CD8-positive, alpha-beta memory T cell (primary cell): ENCODE results near the gene SLC25A17. TPM values are rescaled to one million over a fixed set of nuclear protein-coding genes. Genes with fewer than 3 reads are reported as not detected.
"Not testable (repeated sequence)": the region's sequence is repeated elsewhere in the genome, so short reads cannot be mapped to it uniquely, and the experiment has no call there.

Experiments used
- CTCF ChIA-PET: fragments of 350-600 bp; sonication (Branson Sonifier 250); formaldehyde crosslinking; loops from one replicate; lab custom pipeline; 2021; ENCODE audit warnings: antibody characterized with exemption; lab: Charles Lee
- POLR2A ChIA-PET: fragments of 350-600 bp; sonication (Branson Sonifier 250); formaldehyde crosslinking; loops from one replicate; lab custom pipeline; 2021; ENCODE audit warnings: antibody characterized with exemption; lab: Charles Lee
- DNase-seq, 5 donors: peaks; one replicate each; pipeline versions ENCODE4 v3.0.0 to v3.0.0-alpha.2; 2020 to 2022; ENCODE audit warnings: mixed read lengths in 1 of 5
- H3K27ac ChIP-seq: one replicate; pipeline ENCODE4 v1.7.0; 2013; ENCODE audit warnings: low read depth, mild to moderate bottlenecking, low read length, moderate library complexity
- H3K27me3 ChIP-seq: 2 replicates; pipeline ENCODE4 v1.7.0; 2013; ENCODE audit warnings: low read length, mild to moderate bottlenecking; ENCODE audit not compliant: insufficient read depth, poor library complexity, severe bottlenecking
- H3K36me3 ChIP-seq: 2 replicates; pipeline ENCODE4 v1.7.0; 2013; ENCODE audit warnings: mild to moderate bottlenecking, low read length, moderate library complexity; ENCODE audit not compliant: insufficient read depth
- H3K4me1 ChIP-seq: 2 replicates; pipeline ENCODE4 v1.7.0; 2013; ENCODE audit warnings: mild to moderate bottlenecking, low read length, moderate library complexity; ENCODE audit not compliant: insufficient read depth
- H3K4me3 ChIP-seq: 2 replicates; pipeline ENCODE4 v1.7.0; 2013; ENCODE audit warnings: mild to moderate bottlenecking, low read length
- H3K9me3 ChIP-seq: 2 replicates; pipeline ENCODE4 v1.7.0; 2013; ENCODE audit warnings: mild to moderate bottlenecking, low read length
- H3K27ac Mint-ChIP-seq, 8 donors: one replicate each; pipeline ENCODE4 v1.8.0; 2020 to 2021; ENCODE audit warnings: mixed read lengths in 8 of 8, mild to moderate bottlenecking in 6 of 8, inconsistent platforms in 3 of 8, moderate library complexity in 3 of 8
- H3K27me3 Mint-ChIP-seq, 2 donors: one replicate each; pipeline ENCODE4 v1.8.0; 2020 to 2021; ENCODE audit warnings: mixed read lengths in 2 of 2, mild to moderate bottlenecking in 1 of 2, moderate library complexity in 1 of 2
- H3K36me3 Mint-ChIP-seq, 3 donors: one replicate each; pipeline ENCODE4 v1.8.0; 2020 to 2021; ENCODE audit warnings: mixed read lengths in 3 of 3, inconsistent platforms in 1 of 3, mild to moderate bottlenecking in 1 of 3
- H3K4me1 Mint-ChIP-seq, 3 donors: one replicate each; pipeline ENCODE4 v1.8.0; 2020 to 2021; ENCODE audit warnings: mixed read lengths in 3 of 3, inconsistent platforms in 1 of 3, mild to moderate bottlenecking in 1 of 3
- H3K4me3 Mint-ChIP-seq, 7 donors: one replicate each; pipeline ENCODE4 v1.8.0; 2020 to 2021; ENCODE audit warnings: mixed read lengths in 7 of 7, mild to moderate bottlenecking in 6 of 7, moderate library complexity in 4 of 7, inconsistent platforms in 2 of 7
- H3K9me3 Mint-ChIP-seq, 5 donors: one replicate each; pipeline ENCODE4 v1.8.0; 2020 to 2022; ENCODE audit warnings: mixed read lengths in 5 of 5, mild to moderate bottlenecking in 3 of 5, moderate library complexity in 2 of 5, inconsistent platforms in 1 of 5
- polyA plus RNA-seq: library from polyadenylated mRNA; unstranded; fragments of 300-500 nt; fragmentation: Illumina TruSeq; gene quantifications from one replicate; pipeline ENCODE4 v1.2.3, GENCODE V29; 2021
- total RNA-seq, 2 experiments: library from RNA; stranded (reverse); gene quantifications; one replicate each; pipeline ENCODE4 v1.2.3, GENCODE V29; 2021

The SLC25A17 gene
- total and polyA plus RNA-seq, 3 experiments from 2014 or later, result 17.6 to 35.1 (median 31.4) TPM

DNA sequence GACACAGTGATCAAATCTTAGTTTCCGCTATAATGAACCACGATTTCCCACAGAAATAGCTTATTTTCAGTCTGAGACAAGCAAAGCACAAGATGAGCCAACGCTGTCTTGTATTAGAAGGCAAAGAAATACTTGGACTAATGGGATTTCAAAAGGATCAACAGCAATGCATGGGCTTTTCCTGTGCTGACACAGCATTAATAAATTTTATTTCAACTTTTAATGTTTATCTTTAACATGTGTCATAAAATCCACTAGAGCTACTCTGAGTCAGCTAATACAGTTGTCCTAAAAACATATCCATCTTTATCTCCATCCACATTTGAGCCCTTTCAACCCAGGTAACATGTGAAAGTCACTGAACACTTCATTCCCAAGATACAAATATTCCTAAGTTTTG lies 15.5 kb upstream of the SLC25A17 start:
- Histone ChIP-seq H3K4me3 (no peak overlapping the region), H3K27me3 (no peaks in the 10 kb centered on the region), H3K27ac (no peak overlapping the region), H3K9me3 (no peaks in the 10 kb centered on the region), H3K36me3 (peaks cover 50% of the 10 kb centered on the region), H3K4me1 (no peaks in the 10 kb centered on the region)
- Mint-ChIP-seq H3K27me3 (no peaks in the 10 kb centered on the region), H3K9me3 (no peaks in the 10 kb centered on the region), H3K4me3 (no peak overlapping the region), H3K36me3 (peaks cover 5 to 82% (median 22%) of the 10 kb centered on the region in 3 donors), H3K27ac (peak overlapping the region in 2 of 8 donors; percentile 29 to 33), H3K4me1 (peaks cover 0 to 12% (median 3%) of the 10 kb centered on the region in 3 donors)
- DNase-seq, result no peak
- ChIA-PET CTCF (no interaction called here), POLR2A (no interaction called here)

DNA sequence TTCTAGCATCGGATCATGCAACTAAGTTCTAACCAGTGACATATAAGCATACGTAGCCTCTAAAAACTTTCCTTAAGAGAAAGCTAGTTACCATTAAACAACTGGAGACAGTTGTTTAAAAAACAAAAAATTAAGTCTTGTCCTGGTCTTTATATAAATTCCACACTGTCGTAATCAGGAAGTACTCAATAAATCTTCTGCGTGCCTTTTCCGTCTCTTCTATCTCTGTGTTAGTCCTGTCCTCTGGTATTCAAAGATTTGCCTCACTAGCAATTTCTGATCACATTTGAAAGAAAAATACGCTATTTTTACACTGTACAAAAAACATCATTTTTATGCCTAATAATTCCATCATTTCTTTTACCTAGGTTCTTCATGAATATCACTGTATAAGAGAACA lies 10.0 kb upstream of the SLC25A17 start:
- Histone ChIP-seq H3K27ac (no peak overlapping the region), H3K36me3 (peaks cover 30% of the 10 kb centered on the region), H3K4me3 (no peak overlapping the region), H3K4me1 (no peaks in the 10 kb centered on the region), H3K27me3 (no peaks in the 10 kb centered on the region), H3K9me3 (no peaks in the 10 kb centered on the region)
- H3K9me3 Mint-ChIP-seq, result no peaks in the 10 kb centered on the region
- H3K4me3 Mint-ChIP-seq, result no peak overlapping the region
- H3K27ac Mint-ChIP-seq, result no peak overlapping the region
- no peak for DNase-seq
- no peaks in the 10 kb centered on the region for H3K27me3 Mint-ChIP-seq
- H3K36me3 Mint-ChIP-seq, result peaks cover 8 to 73% (median 26%) of the 10 kb centered on the region in 3 donors
- ChIA-PET POLR2A (no interaction called here), CTCF (no interaction called here)
- H3K4me1 Mint-ChIP-seq, result no peaks in the 10 kb centered on the region

DNA sequence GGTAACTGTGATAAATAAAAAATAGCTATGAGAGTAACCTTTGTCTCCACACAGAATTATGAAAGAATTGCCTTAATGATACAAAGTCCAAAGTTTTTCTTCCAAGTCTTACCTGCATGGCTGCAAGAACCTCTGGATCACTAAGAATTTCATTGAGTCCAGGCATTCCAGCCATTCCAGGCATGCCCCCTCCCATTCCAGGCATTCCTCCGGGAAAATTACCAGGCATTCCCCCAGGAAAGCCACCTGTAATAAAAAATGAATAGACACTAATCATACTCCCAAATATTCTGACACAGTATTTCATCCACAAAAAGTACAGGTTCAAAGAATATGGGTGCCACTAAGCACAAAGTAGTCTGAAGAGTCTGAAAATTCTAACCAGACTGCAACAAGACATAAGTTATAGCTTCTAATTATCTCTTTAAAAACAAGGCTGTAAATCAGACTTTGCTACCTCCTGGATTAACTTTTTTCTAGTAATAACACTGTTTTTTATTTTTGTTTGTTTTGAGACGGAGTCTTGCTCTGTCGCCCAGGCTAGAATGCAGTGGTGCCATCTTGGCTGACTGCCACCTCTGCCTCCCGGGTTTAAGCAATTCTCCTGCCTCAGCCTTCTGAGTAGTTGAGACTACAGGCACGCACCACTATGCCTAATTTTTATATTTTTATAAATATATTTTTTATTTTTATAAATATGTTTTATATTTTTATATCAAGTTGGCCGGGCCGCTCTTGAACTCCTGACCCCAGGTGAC lies 8.0 kb upstream of the SLC25A17 start:
- Histone ChIP-seq H3K27me3 (no peaks in the 10 kb centered on the region), H3K4me3 (no peak overlapping the region), H3K4me1 (no peaks in the 10 kb centered on the region), H3K36me3 (peaks cover 23% of the 10 kb centered on the region), H3K9me3 (no peaks in the 10 kb centered on the region), H3K27ac (no peak overlapping the region)
- Mint-ChIP-seq H3K27me3 (no peaks in the 10 kb centered on the region), H3K4me1 (no peaks in the 10 kb centered on the region), H3K4me3 (no peak overlapping the region), H3K27ac (peak overlapping the region in 1 of 8 donors; percentile 12), H3K36me3 (peaks cover 8 to 69% (median 20%) of the 10 kb centered on the region in 3 donors), H3K9me3 (no peaks in the 10 kb centered on the region)
- POLR2A ChIA-PET, result interaction anchor here (0.7 kb wide), 1 partner anchor 143 kb away, joined by 3 read pairs; no protein-coding TSS in a partner anchor
- CTCF ChIA-PET, result no interaction called here
- DNase-seq, result no peak

DNA sequence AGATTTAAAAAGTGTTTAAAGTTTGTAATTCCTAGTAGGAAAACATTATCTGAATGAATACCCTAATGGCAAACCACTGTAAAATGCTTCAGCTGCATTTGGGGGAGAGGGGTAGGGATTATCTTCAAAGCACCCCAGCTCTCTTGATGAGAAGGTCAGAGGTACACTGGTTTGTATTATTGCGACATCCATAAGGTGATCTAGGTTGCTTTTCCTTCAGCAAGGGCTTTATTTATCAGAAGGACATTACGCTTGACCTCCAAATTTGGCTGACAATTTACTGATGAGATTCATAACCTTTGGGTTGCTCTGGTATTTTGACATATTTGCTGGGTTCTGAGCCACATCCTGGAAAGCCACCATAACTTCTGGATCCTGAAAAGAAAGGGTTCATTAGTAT lies 7.1 kb upstream of the SLC25A17 start:
- Mint-ChIP-seq H3K36me3 (peaks cover 8 to 62% (median 19%) of the 10 kb centered on the region in 3 donors), H3K27ac (peak overlapping the region in 1 of 8 donors; percentile 17)
- H3K27me3 ChIP-seq, H3K4me3 Mint-ChIP-seq, H3K4me3 ChIP-seq, DNase-seq, CTCF ChIA-PET, H3K9me3 ChIP-seq, H3K4me1 ChIP-seq, H3K4me1 Mint-ChIP-seq, H3K27me3 Mint-ChIP-seq, H3K27ac ChIP-seq, H3K9me3 Mint-ChIP-seq: not testable (repeated sequence)
- POLR2A ChIA-PET, result interaction anchor here (0.7 kb wide), 1 partner anchor 142 kb away, joined by 3 read pairs; no protein-coding TSS in a partner anchor
- peaks cover 20% of the 10 kb centered on the region for H3K36me3 ChIP-seq

DNA sequence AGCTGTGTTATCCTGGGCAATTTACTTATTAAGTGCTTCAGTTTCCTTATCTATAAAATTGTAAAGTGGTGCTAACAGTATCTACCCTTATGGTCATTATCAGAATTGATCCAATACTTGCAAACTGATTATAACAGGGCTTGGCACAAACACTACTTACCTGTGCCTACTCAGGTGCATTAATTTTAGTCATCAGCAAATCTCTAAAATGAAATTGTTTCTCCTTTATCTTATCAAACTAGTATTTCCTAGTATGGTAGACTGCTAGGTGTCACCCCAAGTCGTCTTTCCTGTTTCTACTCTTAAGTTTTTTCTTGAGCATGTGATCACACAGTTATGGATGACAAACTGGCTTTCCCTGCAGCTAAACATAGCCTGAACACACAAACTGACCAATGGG lies 4.3 kb upstream of the SLC25A17 start:
- no peak overlapping the region for H3K27ac ChIP-seq
- CTCF ChIA-PET, result no interaction called here
- H3K9me3 ChIP-seq, result no peaks in the 10 kb centered on the region
- Mint-ChIP-seq H3K4me3 (no peak overlapping the region), H3K27me3 (no peaks in the 10 kb centered on the region), H3K4me1 (peaks cover 6 to 16% (median 13%) of the 10 kb centered on the region in 3 donors), H3K9me3 (no peaks in the 10 kb centered on the region), H3K36me3 (peaks cover 0 to 42% (median 10%) of the 10 kb centered on the region in 3 donors), H3K27ac (no peak overlapping the region)
- POLR2A ChIA-PET, result no interaction called here
- H3K4me3 ChIP-seq, result no peak overlapping the region
- DNase-seq, result no peak
- peaks cover 8% of the 10 kb centered on the region for H3K36me3 ChIP-seq
- H3K27me3 ChIP-seq, result no peaks in the 10 kb centered on the region
- peaks cover 8% of the 10 kb centered on the region for H3K4me1 ChIP-seq

DNA sequence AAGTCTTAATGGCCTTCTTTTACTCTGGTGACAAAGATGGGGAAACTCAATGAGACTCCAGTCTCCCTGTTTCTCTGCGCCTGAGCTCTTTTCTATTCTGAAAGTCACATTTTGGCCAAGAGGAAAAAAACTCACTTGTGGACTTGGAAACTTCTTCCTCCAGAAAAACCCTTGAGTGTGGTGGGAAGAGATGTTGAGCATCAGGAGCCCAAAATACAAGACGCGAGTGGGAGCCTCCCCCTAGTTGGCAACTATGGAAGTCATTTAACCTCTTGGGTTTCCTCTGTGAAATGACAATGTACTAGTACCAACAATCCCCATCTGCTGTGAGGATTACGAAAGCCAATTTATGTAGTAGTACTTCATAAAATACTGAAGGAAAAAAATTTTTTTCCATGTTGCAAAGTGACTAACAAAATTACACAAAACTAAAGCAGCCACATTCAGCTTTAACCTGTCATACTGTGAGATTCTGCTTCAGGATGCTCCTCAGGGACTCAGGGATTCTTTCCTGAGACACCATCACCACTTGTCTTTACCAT lies 524 bp upstream of the SLC25A17 start:
- Histone ChIP-seq H3K4me1 (peaks cover 23% of the 10 kb centered on the region), H3K4me3 (peak overlapping the region; percentile 55), H3K9me3 (no peaks in the 10 kb centered on the region), H3K27ac (peak overlapping the region; percentile 12), H3K27me3 (no peaks in the 10 kb centered on the region), H3K36me3 (no peaks in the 10 kb centered on the region)
- CTCF ChIA-PET, result interaction anchor here (1.8 kb wide), 1 partner anchor 137 kb away, joined by 5 read pairs; no protein-coding TSS in a partner anchor
- POLR2A ChIA-PET, result interaction anchor here (0.7 to 1.0 kb wide), 2 partner anchors 10 to 37 kb away, joined by 4 read pairs; partner anchors contain the start of gene ST13
- Mint-ChIP-seq H3K4me1 (peaks cover 28 to 40% (median 40%) of the 10 kb centered on the region in 3 donors), H3K9me3 (no peaks in the 10 kb centered on the region), H3K4me3 (peak overlapping the region; percentile 90 to 98 (median 97)), H3K27me3 (no peaks in the 10 kb centered on the region), H3K27ac (peak overlapping the region in 7 of 8 donors; percentile 39 to 96 (median 83)), H3K36me3 (peaks cover 0 to 22% (median 0%) of the 10 kb centered on the region in 3 donors)
- no peak for DNase-seq

DNA sequence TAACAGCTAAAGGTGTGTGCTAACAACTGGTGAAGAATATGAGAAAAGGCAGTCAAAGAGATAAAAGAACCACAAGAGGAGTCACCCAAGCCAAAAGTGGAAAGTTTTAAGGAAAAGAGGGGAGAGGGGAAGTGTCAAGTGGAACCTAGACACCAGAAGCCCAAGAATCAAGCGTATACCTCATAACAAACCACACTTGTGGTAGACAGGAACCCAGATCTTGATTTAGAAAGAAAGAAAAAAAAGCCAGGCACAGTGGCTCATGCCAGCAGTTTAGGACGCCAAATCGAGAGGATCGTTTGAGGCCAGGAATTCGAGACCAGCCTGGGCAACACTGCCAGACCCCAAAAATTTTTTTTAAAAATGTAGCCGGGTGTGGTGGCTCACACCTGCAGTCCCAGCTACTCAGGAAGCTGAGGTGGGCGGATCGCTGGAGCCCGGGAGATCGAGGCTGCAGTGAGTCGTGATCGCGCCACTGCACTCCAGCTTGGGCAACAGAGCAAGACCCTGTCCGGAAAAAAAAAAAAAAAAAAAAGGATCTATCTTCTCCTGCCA lies 877 bp downstream of the SLC25A17 start:
- CTCF ChIA-PET, result interaction anchor here (0.6 to 1.8 kb wide), 3 partner anchors 12 to 135 kb away, joined by 3 to 5 read pairs (median 4); partner anchors contain the start of genes ST13 and XPNPEP3

More for the DNA sequence above, 877 bp downstream of the SLC25A17 start:
- H3K4me3 ChIP-seq, result peak overlapping the region; percentile 88
- no peaks in the 10 kb centered on the region for H3K27me3 ChIP-seq
- no peaks in the 10 kb centered on the region for H3K9me3 ChIP-seq
- peak in 3 of 5 donors; percentile 1 to 26 (median 19) for DNase-seq
- no peaks in the 10 kb centered on the region for H3K27me3 Mint-ChIP-seq
- peak overlapping the region; percentile 85 to 99 (median 96) for H3K27ac Mint-ChIP-seq
- POLR2A ChIA-PET, result interaction anchor here (0.5 to 1.1 kb wide), 4 partner anchors 30 to 468 kb away, joined by 3 to 5 read pairs (median 4); partner anchors contain the start of genes RANGAP1 and ST13
- no peaks in the 10 kb centered on the region for H3K9me3 Mint-ChIP-seq
- H3K36me3 Mint-ChIP-seq, result peaks cover 0 to 22% (median 5%) of the 10 kb centered on the region in 3 donors
- H3K36me3 ChIP-seq, result no peaks in the 10 kb centered on the region
- peak overlapping the region; percentile 83 for H3K27ac ChIP-seq
- H3K4me1 ChIP-seq, result peaks cover 23% of the 10 kb centered on the region
- H3K4me1 Mint-ChIP-seq, result peaks cover 31 to 49% (median 48%) of the 10 kb centered on the region in 3 donors
- peak overlapping the region; percentile 90 to 98 (median 97) for H3K4me3 Mint-ChIP-seq
